Measurements from ENCODE around the gene GLB1L2. TPM values are rescaled to one million over a fixed set of nuclear protein-coding genes. Genes with fewer than 3 reads are reported as not detected.

GLB1L2 gene
- total RNA-seq, 3 donors from 2014 or later (not counting 1 experiment from before 2014, with no cell fraction given), result 0.57 to 3.3 (median 0.61) TPM

- Histone ChIP-seq H3K27ac (ENCODE audit: low read length) (no peak overlapping the region), H3K9me3 (ENCODE audit: control insufficient read depth, insufficient read depth, low read length) (no peaks in the 10 kb centered on the region), H3K4me3 (ENCODE audit: low read length) (no peak overlapping the region), H3K27me3 (ENCODE audit: control insufficient read depth, insufficient read depth, low read length) (no peaks in the 10 kb centered on the region), H3K36me3 (ENCODE audit: control insufficient read depth, insufficient read depth, low read length) (no peaks in the 10 kb centered on the region), H3K4me1 (ENCODE audit: control insufficient read depth, insufficient read depth, low read length) (peaks cover 3% of the 10 kb centered on the region)
- no peak for TF ChIP-seq CTCF (IDR thresholded peaks at IDR 0.05)
- Mint-ChIP-seq H3K27ac (no peak overlapping the region), H3K4me3 (no peak overlapping the region), H3K9me3 (no peaks in the 10 kb centered on the region), H3K27me3 (ENCODE audit: low read depth in 2 of 2) (peaks cover 7 to 12% of the 10 kb centered on the region in 2 donors), H3K4me1 (peaks cover under 1 to 11% of the 10 kb centered on the region in 2 donors), H3K36me3 (no peaks in the 10 kb centered on the region)
- intact Hi-C loops (cut with micrococcal nuclease), result no loop called here
- ATAC-seq (no peak), DNase-seq (no peak)
- WGBS (ENCODE audit: insufficient coverage), result 75% methylated on average over 22 of the region's 22 CpGs
Observed at GRCh38 chr11:134365011-134365925, 33.5 kb downstream of the GLB1L2 start.

- Mint-ChIP-seq H3K27me3 (ENCODE audit: low read depth in 2 of 2) (peaks cover 7 to 11% of the 10 kb centered on the region in 2 donors), H3K36me3 (no peaks in the 10 kb centered on the region), H3K27ac (no peak overlapping the region), H3K9me3 (no peaks in the 10 kb centered on the region), H3K4me1 (peaks cover 0 to 5% of the 10 kb centered on the region in 2 donors), H3K4me3 (no peak overlapping the region)
- Histone ChIP-seq H3K36me3 (ENCODE audit: control insufficient read depth, insufficient read depth, low read length) (no peaks in the 10 kb centered on the region), H3K4me3 (ENCODE audit: low read length) (no peak overlapping the region), H3K27me3 (ENCODE audit: control insufficient read depth, insufficient read depth, low read length) (no peaks in the 10 kb centered on the region), H3K27ac (ENCODE audit: low read length) (no peak overlapping the region), H3K9me3 (ENCODE audit: control insufficient read depth, insufficient read depth, low read length) (no peaks in the 10 kb centered on the region), H3K4me1 (ENCODE audit: control insufficient read depth, insufficient read depth, low read length) (no peaks in the 10 kb centered on the region)
- intact Hi-C loops (cut with micrococcal nuclease), result no loop called here
- 86% methylated on average over 7 of the region's 7 CpGs for WGBS (ENCODE audit: insufficient coverage)
- no peak for DNase-seq
- TF ChIP-seq CTCF (IDR thresholded peaks at IDR 0.05), result no peak
- ATAC-seq, result no peak
Observed at GRCh38 chr11:134366254-134366653, 34.5 kb downstream of the GLB1L2 start.

- H3K4me1 ChIP-seq (ENCODE audit: control insufficient read depth, insufficient read depth, low read length), result no peaks in the 10 kb centered on the region
- no peaks in the 10 kb centered on the region for H3K4me1 Mint-ChIP-seq
- H3K4me3 ChIP-seq (ENCODE audit: low read length), result no peak overlapping the region
- H3K27me3 ChIP-seq (ENCODE audit: control insufficient read depth, insufficient read depth, low read length), result no peaks in the 10 kb centered on the region
- no peak overlapping the region for H3K27ac Mint-ChIP-seq
- no peaks in the 10 kb centered on the region for H3K9me3 ChIP-seq (ENCODE audit: control insufficient read depth, insufficient read depth, low read length)
- ATAC-seq, result no peak
- no peaks in the 10 kb centered on the region for H3K9me3 Mint-ChIP-seq
- H3K4me3 Mint-ChIP-seq, result no peak overlapping the region
- intact Hi-C loops (cut with micrococcal nuclease), result no loop called here
- DNase-seq, result no peak
- 91% methylated on average over 17 of the region's 18 CpGs for WGBS (ENCODE audit: insufficient coverage)
- TF ChIP-seq CTCF (IDR thresholded peaks at IDR 0.05), result no peak
- H3K36me3 ChIP-seq (ENCODE audit: control insufficient read depth, insufficient read depth, low read length), result no peaks in the 10 kb centered on the region
- no peaks in the 10 kb centered on the region for H3K36me3 Mint-ChIP-seq
- H3K27ac ChIP-seq (ENCODE audit: low read length), result no peak overlapping the region
- H3K27me3 Mint-ChIP-seq (ENCODE audit: low read depth in 2 of 2), result no peaks in the 10 kb centered on the region
Observed at GRCh38 chr11:134367781-134368180, 36.0 kb downstream of the GLB1L2 start.

Data from natural killer cell (primary cell).